ENCODE results near the gene TPRG1.

DNA sequence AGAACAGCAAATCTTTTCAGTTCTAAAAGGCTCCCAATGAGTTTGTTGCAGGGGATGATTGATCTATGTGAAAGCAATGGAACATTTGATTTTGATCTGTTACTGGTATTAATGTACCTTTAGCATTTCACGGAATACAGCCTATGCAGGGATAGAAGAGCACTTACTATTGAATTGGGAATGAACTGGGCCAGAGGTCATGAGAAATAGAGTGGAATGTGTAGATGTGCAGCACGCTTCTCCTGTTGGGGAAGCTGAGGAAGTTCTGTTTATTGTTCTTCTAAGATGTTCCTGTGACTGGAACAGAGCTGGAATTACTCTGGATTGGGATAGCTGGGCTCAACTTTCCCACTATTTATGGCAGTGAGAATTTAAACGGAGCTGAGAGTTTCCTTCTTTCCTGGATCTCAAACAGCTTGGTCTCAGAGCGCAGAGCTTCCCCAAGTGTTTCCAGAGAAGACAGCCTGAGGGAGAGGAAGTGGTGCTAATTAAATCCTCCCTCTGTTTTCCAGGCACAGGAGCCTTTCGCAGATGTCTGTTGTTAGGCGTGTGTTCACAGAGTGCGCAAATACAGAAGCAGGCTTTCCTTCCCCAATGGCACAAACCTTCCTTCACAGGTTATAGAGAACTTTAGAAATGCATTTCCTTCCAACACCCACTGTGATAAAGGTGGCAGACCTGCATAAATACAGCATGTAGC lies 32.5 kb downstream of the TPRG1 start:
- TF ChIP-seq CTCF (conservative IDR thresholded peaks at IDR 0.05), result no peak
- TF ChIP-seq ZFX (IDR thresholded peaks at IDR 0.05), result no peak
